Panc1 (cell line): ENCODE data around the gene SPTLC2. TPM values are rescaled to one million over a fixed set of nuclear protein-coding genes. Genes with fewer than 3 reads are reported as not detected.

ENCODE experiments used
- ATAC-seq: fragments of 200-7000 bp; cut with Tn5 transposase; 2 replicates; pipeline ENCODE4 v1.9.1; 2020; ENCODE audit warnings: mild to moderate bottlenecking, moderate library complexity
- BruUV-seq: library from RNA; stranded (reverse); fragments of 400-500 nt; replicated peaks from 2 replicates; lab custom pipeline; 2021; lab: Mats Ljungman, UMichigan
- CTCF ChIA-PET: fragments of 300-600 bp; sonication (Branson Sonifier 250); formaldehyde crosslinking; loops from one replicate; lab custom pipeline; 2022; ENCODE audit warnings: antibody characterized with exemption; lab: Charles Lee
- POLR2A ChIA-PET: fragments of 300-600 bp; sonication (Branson Sonifier 250); formaldehyde crosslinking; loops from one replicate; lab custom pipeline; 2022; ENCODE audit warnings: antibody characterized with exemption; lab: Charles Lee
- DNase-seq: peaks from one replicate; pipeline ENCODE4 v3.0.0-alpha.2; 2010; ENCODE audit warnings: low read depth, low spot score
- H3K27ac ChIP-seq: 2 replicates; pipeline ENCODE4 v1.5.1; 2011; ENCODE audit warnings: mild to moderate bottlenecking, low read length, inconsistent platforms
- H3K27me3 ChIP-seq: fragments of 200-500 bp; sonication (Bioruptor generic); 2 replicates; pipeline ENCODE4 v1.6.0; 2014; ENCODE audit warnings: low read length, inconsistent platforms; ENCODE audit not compliant: control insufficient read depth, insufficient read depth
- H3K36me3 ChIP-seq: fragments of 200-500 bp; sonication (Bioruptor generic); 2 replicates; pipeline ENCODE4 v1.5.1; 2014; ENCODE audit warnings: inconsistent platforms, mild to moderate bottlenecking, low read length, moderate library complexity; ENCODE audit not compliant: control insufficient read depth, insufficient read depth
- H3K4me1 ChIP-seq: 2 replicates; pipeline ENCODE4 v1.5.1; 2011; ENCODE audit warnings: inconsistent platforms, mild to moderate bottlenecking, low read length, moderate library complexity; ENCODE audit not compliant: control insufficient read depth, insufficient read depth
- H3K4me3 ChIP-seq, 2 experiments: 2 replicates each; pipeline ENCODE4 v1.5.1; 2011 to 2012; ENCODE audit warnings: low read depth in 2 of 2, low read length in 2 of 2, mild to moderate bottlenecking in 2 of 2, inconsistent platforms in 1 of 2, moderate library complexity in 1 of 2
- H3K9me3 ChIP-seq: fragments of 200-500 bp; sonication (Bioruptor generic); 2 replicates; pipeline ENCODE4 v1.5.1; 2014; ENCODE audit warnings: low read depth, mild to moderate bottlenecking, inconsistent platforms, low read length, moderate library complexity; ENCODE audit not compliant: control insufficient read depth, insufficient read depth
- CTCF ChIP-seq: fragments of 450-650 bp; IDR thresholded peaks from 2 replicates; pipeline ENCODE4 v1.5.1; 2017; ENCODE audit warnings: mild to moderate bottlenecking
- POLR2AphosphoS5 ChIP-seq: IDR thresholded peaks from 2 replicates; pipeline ENCODE4 v1.6.1; 2012; ENCODE audit warnings: mild to moderate bottlenecking, low read depth, low read length, moderate library complexity
- SIN3A ChIP-seq: IDR thresholded peaks from 2 replicates; pipeline ENCODE4 v1.6.1; 2012; ENCODE audit warnings: low read depth, mild to moderate bottlenecking, low read length, moderate library complexity, borderline replicate concordance; ENCODE audit not compliant: insufficient read depth
- TCF7L2 ChIP-seq: IDR thresholded peaks from 2 replicates; pipeline ENCODE4 v1.6.1; 2011; ENCODE audit warnings: mild to moderate bottlenecking, low read depth, low read length, inconsistent platforms
- in situ Hi-C: cut with HindIII; loops from 2 replicates; pipeline ENCODE4 v1.10.0; 2016; ENCODE audit warnings: low sequenced_read_pairs, low pct_unique_long_range_greater_than_20kb
- intact Hi-C: fragments of 100-400 bp; cut with micrococcal nuclease; formaldehyde crosslinking; loops from one replicate; pipeline ENCODE4 v1.10.0; 2022; ENCODE audit not compliant: unreplicated experiment
- total RNA-seq: library from RNA; stranded (reverse); gene quantifications from one replicate; pipeline ENCODE4 v1.2.1, GENCODE V29; 2021; ENCODE audit not compliant: unreplicated experiment
- TF ChIP-seq, protein P1 (sequence below), 2 experiments: IDR thresholded peaks; 2 replicates each; pipeline ENCODE4 v1.6.1; 2011 to 2012; ENCODE audit warnings: low read depth in 2 of 2, control low read depth in 1 of 2, low read length in 1 of 2, mild to moderate bottlenecking in 1 of 2, moderate library complexity in 1 of 2; ENCODE audit not compliant: insufficient read depth in 1 of 2

SPTLC2 gene
- total RNA-seq, 1 experiment from 2014 or later = 21.0 TPM

DNA sequence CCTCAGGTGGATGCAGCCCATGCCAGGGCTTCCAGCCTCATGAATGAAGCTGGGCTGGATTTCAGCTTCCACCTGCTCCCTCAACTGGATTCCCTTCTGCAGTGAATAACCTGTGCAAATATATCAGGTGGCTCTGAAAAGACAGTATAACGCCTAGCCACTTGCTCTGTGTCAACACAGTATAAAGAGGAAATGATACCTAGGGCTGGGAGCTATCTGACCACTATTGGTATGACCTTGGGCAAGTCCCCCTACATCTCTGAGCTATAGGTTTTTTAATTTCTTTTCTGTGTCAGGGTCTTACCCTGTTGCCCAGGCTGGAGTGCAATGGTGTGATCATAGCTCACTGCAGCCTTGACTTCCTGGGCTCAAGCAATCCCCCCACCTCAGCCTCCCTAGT is 137.6 kb downstream of the SPTLC2 start:
- no peaks in the 10 kb centered on the region for H3K4me1 ChIP-seq
- no peak for ATAC-seq
- POLR2A ChIA-PET = no interaction called here
- CTCF ChIA-PET = no interaction called here
- H3K9me3 ChIP-seq = no peaks in the 10 kb centered on the region
- no TSS peak for BruUV-seq
- TF ChIP-seq TCF7L2 (no peak), POLR2AphosphoS5 (no peak), CTCF (no peak), SIN3A (no peak)
- TF ChIP-seq, protein P1, sequence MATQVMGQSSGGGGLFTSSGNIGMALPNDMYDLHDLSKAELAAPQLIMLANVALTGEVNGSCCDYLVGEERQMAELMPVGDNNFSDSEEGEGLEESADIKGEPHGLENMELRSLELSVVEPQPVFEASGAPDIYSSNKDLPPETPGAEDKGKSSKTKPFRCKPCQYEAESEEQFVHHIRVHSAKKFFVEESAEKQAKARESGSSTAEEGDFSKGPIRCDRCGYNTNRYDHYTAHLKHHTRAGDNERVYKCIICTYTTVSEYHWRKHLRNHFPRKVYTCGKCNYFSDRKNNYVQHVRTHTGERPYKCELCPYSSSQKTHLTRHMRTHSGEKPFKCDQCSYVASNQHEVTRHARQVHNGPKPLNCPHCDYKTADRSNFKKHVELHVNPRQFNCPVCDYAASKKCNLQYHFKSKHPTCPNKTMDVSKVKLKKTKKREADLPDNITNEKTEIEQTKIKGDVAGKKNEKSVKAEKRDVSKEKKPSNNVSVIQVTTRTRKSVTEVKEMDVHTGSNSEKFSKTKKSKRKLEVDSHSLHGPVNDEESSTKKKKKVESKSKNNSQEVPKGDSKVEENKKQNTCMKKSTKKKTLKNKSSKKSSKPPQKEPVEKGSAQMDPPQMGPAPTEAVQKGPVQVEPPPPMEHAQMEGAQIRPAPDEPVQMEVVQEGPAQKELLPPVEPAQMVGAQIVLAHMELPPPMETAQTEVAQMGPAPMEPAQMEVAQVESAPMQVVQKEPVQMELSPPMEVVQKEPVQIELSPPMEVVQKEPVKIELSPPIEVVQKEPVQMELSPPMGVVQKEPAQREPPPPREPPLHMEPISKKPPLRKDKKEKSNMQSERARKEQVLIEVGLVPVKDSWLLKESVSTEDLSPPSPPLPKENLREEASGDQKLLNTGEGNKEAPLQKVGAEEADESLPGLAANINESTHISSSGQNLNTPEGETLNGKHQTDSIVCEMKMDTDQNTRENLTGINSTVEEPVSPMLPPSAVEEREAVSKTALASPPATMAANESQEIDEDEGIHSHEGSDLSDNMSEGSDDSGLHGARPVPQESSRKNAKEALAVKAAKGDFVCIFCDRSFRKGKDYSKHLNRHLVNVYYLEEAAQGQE (IDR thresholded peaks at IDR 0.05; ENCODE audit: insufficient read depth in 1 of 2, low read depth in 2 of 2, low read length in 1 of 2) = no peak
- no peak overlapping the region for H3K27ac ChIP-seq
- DNase-seq = no peak
- no peak overlapping the region for H3K4me3 ChIP-seq
- H3K27me3 ChIP-seq = no peaks in the 10 kb centered on the region
- intact Hi-C loops = no loop called here
- in situ Hi-C loops = no loop called here
- H3K36me3 ChIP-seq = no peaks in the 10 kb centered on the region

- Histone ChIP-seq H3K9me3 (no peaks in the 10 kb centered on the region), H3K4me1 (no peaks in the 10 kb centered on the region), H3K36me3 (no peaks in the 10 kb centered on the region), H3K27ac (no peak overlapping the region), H3K27me3 (no peaks in the 10 kb centered on the region), H3K4me3 (no peak overlapping the region)
- ChIA-PET CTCF (no interaction called here), POLR2A (interaction anchor here (0.6 kb wide), 1 partner anchor 282 kb away, joined by 6 read pairs; no protein-coding TSS in a partner anchor)
- TF ChIP-seq CTCF (no peak), TCF7L2 (no peak), POLR2AphosphoS5 (no peak), SIN3A (no peak)
- TF ChIP-seq, protein P1 (IDR thresholded peaks at IDR 0.05; ENCODE audit: insufficient read depth in 1 of 2, low read depth in 2 of 2, low read length in 1 of 2) = no peak
- intact Hi-C loops = no loop called here
- ATAC-seq (no peak), DNase-seq (no peak)
- in situ Hi-C loops = no loop called here
- BruUV-seq = no TSS peak
These were observed 138.4 kb downstream of the SPTLC2 start for GRCh38 chr14:77478029-77478428.
